ENCODE measurements around the gene TMCO5A. TPM values are rescaled to one million over a fixed set of nuclear protein-coding genes. Genes with fewer than 3 reads are reported as not detected.
"Not testable (repeated sequence)": the region's sequence is repeated elsewhere in the genome, so short reads cannot be mapped to it uniquely, and the experiment has no call there.

TMCO5A gene
- total RNA-seq, 1 donor from 2014 or later = not detected

DNA sequence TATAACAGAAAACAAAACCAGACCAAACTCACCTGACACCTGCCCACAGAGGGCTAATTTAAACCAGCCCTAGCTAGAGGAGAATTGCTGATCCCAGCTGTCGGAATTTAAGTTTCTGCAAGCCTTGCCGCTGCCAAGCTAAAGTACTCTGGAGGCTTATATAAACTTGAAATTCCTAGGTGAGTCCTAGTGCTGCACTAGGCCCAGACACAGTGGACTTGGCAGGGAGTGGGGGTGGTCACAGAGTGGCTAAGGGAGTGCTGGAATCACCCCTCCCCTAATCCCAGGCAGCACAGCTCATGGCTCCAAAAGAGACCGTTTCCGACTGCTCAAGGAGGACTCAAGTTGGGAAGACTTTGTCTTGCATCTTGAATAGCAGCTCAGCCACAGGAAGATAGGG, 17.6 kb downstream of the TMCO5A start:
- DNase-seq (ENCODE audit: missing footprints) = no peak
- ATAC-seq = no peak
- intact Hi-C loops (cut with DNase I) = no loop called here

DNA sequence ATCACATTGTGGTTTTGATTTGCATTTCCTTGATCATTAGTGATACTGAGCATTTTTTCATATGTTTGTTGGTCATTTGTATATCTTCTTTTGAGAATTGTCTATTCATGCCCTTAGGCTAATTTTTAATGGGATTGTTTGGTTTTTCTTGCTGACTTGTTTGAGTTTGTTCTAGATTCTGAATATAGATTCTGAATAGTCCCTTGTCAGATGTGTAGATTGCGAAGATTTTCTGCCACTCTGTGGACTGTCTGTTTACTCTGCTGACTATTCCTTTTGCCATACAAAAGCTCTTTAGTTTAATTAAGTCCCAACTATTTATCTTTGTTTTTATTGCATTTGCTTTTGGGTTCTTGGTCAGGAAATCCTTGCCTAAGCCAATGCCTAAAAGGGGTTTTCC, 26.3 kb downstream of the TMCO5A start:
- DNase-seq (ENCODE audit: missing footprints); ATAC-seq; intact Hi-C loops (cut with DNase I): not testable (repeated sequence)

DNA sequence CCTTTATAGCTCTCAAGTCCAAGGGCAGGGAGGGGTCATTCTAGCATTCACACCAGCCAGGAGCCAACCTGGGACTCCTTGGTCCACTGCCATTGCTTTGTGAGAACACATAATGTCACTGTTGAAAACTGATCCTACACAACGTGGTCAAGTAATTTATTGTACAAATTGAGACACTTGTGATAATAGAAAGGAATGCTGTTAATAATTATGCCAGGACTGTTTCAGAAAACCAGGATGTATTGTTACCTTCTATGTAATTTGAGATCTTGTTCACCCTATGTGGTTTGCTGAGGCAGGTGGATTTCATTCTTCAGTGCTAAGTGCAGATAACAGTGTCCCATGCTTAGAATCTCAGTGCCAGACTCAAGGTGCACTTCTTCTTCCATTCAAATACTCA, 33.3 kb downstream of the TMCO5A start:
- ATAC-seq (no peak), DNase-seq (ENCODE audit: missing footprints) (no peak)
- intact Hi-C loops (cut with DNase I) = no loop called here

DNA sequence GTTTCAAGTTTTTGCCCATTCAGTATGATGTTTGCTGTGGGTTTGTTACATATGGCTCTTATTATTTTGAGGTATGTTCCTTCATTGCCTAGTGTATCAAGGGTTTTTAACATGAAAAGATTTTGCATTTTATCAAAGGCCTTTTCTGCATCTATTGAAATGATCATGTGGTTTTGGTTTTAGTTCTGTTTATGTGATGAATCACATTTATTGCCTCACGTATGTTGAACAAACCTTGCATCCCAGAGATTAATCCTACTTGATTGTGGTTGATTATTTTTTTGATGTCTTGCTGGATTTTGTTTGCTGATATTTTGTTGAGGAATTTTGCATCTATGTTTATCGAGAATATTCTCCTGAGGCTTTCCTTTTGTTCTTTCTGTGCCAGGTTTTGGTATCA, 39.4 kb downstream of the TMCO5A start:
- DNase-seq (ENCODE audit: missing footprints) = no peak
- no peak for ATAC-seq
- intact Hi-C loops (cut with DNase I) = no loop called here

DNA sequence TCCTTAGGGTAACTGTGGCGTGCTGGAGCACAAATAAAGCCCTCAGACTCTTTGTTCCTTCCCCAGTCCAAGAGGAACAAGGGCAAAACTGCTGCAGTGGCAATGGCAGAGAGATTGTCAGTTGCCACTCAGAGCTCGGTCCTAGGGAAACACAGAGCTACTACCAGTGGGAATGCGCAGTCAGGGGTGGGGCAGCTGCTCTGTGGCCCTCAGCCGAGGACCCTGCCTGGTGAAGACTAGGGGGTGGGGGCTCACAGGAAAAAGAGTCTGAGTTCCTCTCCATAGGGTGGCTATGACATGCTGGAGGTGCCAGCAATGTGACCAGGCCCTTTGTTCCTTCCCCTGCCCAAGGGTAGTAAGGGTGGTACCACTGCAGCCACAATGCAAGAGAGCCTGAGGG, 43.8 kb downstream of the TMCO5A start:
- intact Hi-C loops (cut with DNase I) = no loop called here
- DNase-seq (ENCODE audit: missing footprints) = no peak
- ATAC-seq = no peak

DNA sequence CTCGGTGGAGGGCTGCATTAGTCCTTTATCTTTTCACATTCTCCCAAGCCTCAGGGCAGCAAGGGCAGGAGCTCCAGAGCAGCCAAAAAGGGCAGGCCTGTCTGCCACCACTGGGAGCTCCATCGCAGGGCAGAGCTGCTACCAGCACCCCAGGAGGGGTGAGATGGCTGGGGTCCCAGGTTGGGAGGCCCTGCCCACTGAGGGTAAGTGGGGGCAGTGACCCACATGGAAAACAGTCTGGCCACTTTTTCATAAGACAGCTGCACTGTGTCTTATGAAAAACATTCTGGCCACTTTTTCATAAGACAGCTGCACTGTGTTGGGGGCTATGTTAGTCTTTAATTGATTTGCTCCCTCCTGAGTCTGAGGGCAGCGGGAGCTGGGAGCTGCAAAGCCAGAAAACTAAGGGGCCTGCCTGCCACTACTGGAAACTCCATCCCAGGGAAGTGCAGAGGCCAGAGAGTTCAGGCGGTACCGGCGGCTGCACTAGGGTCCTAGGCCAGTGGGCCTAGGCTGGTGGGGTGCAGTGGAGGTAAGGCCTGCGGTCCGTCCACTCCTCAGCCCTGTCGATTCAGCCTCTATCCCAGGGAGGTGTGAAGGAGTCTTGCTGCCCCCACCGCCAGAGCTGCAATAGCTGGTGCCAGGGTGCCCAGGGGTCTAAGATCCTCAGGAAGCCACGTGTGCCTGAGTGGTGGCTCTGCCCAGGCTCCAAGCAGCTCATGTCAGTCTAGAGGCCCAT, 45.4 kb downstream of the TMCO5A start:
- no peak for DNase-seq (ENCODE audit: missing footprints)
- intact Hi-C loops (cut with DNase I) = loop anchor here (10.0 kb wide), 1 partner anchor 65 kb away; no protein-coding TSS in a partner anchor
- peak; percentile 34 for ATAC-seq

DNA sequence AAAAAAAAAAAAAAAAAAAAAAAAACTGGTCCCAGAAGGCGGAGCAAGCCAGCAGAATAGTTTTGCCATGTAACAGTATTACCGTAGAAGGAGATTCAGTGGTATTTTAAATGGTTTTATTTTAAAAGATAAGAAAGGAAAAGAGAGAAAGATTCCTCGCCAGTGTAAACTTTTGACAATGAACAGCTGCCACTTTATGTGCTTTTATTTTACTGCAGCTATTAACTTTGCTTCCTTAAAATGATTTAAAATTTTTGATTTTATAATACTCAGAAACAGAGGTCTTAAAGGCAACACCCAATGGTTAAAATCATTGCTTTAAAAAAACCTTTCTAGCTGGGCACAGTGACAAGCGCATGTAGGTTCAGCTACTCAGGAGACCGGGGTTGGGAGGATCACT, 46.8 kb downstream of the TMCO5A start:
- ATAC-seq = no peak
- DNase-seq (ENCODE audit: missing footprints) = no peak
- intact Hi-C loops (cut with DNase I) = loop anchor here (10.0 kb wide), 1 partner anchor 64 kb away; no protein-coding TSS in a partner anchor

DNA sequence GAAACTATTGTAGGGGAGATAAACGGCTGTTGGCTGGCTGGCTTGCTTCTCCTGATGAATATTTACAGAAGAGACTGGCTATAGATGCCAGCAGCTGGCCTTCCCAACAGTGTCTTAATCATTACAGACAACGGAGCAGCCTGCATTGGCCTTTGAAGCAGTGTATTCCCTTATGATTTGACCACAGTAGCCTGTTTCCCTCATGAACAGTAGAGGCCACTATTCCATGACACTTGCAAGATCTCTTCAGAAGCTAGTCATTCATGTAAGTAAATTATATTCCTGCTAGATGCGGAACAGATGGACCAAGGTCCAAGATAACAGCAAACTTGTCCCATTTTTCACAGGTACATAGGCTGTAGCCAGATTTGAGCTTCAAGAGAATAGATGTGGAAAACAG, 47.3 kb downstream of the TMCO5A start:
- DNase-seq (ENCODE audit: missing footprints) (no peak), ATAC-seq (peak; percentile 63)
- intact Hi-C loops (cut with DNase I) = loop anchor here (10.0 kb wide), 1 partner anchor 63 kb away; no protein-coding TSS in a partner anchor

DNA sequence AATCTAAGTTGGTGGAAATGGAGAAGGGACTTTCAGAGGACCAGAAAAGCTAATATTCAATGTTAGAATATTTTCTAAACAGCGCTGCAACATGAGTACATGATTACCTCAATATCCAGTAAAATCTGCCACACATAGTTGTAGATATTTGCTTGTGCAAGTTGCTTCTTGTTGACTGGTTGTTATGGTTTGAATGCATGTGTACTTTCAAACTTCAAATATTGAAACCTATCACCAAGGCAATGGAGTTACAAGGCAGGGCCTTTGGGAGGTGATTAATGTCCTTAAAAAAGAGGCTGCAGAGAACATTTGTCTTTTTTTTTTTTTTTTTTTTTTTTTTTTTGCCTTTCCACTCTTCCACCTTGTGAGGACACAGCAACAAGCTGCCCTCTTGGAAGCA, 49.9 kb downstream of the TMCO5A start:
- intact Hi-C loops (cut with DNase I) = loop anchor here (10.0 kb wide), 1 partner anchor 60 kb away; no protein-coding TSS in a partner anchor
- ATAC-seq (no peak), DNase-seq (ENCODE audit: missing footprints) (no peak)

DNA sequence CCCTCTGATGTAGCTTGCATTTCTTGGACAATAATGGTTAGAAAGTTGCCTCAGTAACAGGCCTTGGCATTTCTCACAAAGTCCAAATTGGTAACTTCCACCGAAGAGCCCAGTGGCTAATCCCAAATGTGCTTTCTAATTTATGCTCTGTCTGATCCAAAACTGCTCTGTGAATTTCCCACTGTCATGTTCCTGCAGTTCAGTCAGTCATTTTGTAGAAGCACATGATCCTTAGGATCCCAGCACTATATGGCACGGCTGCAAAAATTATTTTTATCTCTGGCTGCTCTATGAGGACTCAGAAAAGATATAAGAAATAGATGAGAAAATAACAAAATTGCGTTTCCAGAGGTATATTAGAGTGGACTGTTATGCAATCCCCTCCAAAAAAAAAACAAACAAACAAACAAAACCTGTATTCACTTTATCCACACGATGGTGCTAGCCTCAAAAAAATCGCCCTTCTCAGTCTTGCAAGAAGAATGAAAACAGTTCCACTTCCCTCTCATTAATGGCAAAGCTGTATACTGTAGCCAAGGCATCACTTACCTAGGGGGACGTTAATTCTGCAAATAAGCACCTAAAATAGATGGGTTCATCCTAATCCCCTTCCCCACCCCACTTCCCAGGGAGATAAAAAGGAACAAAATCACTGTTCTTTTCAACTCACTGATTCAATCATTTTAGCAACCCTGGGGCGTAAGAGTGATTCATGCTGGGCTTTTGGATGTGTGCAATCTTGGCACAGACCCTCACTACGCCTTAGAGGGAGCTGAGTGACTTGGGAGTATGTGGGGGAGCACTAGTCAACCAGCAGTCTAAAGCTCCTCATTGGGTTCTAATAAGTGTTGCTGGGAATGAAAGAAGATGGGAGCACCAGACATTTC, 61.3 kb downstream of the TMCO5A start:
- intact Hi-C loops (cut with DNase I) = loop anchor here (2.0 to 10.0 kb wide), 2 partner anchors 359 to 689 kb away; no protein-coding TSS in a partner anchor
- ATAC-seq (peak; percentile 76), DNase-seq (ENCODE audit: missing footprints) (no peak)

Measured in Right ventricle myocardium inferior (tissue), 1 donor.